Superior temporal gyrus (tissue), 1 donor: ENCODE data around the gene TRABD2A.
"Not testable (repeated sequence)": the region's sequence is repeated elsewhere in the genome, so short reads cannot be mapped to it uniquely, and the experiment has no call there.

Source experiments
- DNase-seq: peaks from one replicate; pipeline ENCODE4 v3.0.0-alpha.2; 2016; ENCODE audit errors: extremely low spot score

TRABD2A gene

GRCh38 chr2:84881581-84882413 is 913 bp upstream of the TRABD2A start:
- DNase-seq = peak; percentile 86

DNA sequence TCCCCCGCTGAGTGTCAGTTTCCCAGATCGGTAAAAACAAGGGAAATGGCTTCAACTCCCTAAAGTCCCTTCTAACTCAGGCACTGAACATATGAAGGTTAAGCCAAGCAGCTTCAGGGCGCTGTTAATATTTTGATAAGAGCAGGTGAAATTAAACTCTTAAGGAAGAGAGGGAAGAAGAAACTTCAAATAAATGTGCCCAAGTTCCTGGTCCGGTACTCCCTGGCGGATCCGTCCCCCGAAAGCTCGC is 564 bp downstream of the TRABD2A start:
- no peak for DNase-seq

GRCh38 chr2:84879584-84880394 is 1.1 kb downstream of the TRABD2A start:
- no peak for DNase-seq

GRCh38 chr2:84878896-84879583 is 1.8 kb downstream of the TRABD2A start:
- DNase-seq = no peak

GRCh38 chr2:84878459-84878858 is 2.4 kb downstream of the TRABD2A start:
- no peak for DNase-seq

DNA sequence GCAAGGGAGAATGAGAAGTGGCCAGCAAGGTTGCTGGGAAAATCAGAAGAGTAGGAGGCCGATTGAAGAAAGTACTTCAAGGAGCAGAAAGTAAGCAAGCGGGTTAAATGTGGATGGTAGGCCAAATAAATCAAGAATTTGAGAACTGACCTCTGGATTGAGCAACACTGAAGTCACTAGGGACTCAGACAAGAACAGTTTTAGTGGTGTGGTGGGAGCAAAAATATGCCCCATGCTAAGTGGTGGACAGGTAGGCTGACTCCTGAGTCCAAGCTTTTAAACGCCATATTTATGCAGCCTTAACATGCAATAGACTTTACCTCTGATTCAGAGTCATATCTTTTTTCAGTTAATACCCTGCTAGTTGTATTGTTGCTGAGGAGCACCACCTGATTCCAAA is 4.5 kb downstream of the TRABD2A start:
- DNase-seq = no peak

- not testable (repeated sequence) for DNase-seq
These were observed 5.3 kb downstream of the TRABD2A start for GRCh38 chr2:84875619-84876018.

GRCh38 chr2:84875213-84875560 is 5.7 kb downstream of the TRABD2A start:
- no peak for DNase-seq

DNA sequence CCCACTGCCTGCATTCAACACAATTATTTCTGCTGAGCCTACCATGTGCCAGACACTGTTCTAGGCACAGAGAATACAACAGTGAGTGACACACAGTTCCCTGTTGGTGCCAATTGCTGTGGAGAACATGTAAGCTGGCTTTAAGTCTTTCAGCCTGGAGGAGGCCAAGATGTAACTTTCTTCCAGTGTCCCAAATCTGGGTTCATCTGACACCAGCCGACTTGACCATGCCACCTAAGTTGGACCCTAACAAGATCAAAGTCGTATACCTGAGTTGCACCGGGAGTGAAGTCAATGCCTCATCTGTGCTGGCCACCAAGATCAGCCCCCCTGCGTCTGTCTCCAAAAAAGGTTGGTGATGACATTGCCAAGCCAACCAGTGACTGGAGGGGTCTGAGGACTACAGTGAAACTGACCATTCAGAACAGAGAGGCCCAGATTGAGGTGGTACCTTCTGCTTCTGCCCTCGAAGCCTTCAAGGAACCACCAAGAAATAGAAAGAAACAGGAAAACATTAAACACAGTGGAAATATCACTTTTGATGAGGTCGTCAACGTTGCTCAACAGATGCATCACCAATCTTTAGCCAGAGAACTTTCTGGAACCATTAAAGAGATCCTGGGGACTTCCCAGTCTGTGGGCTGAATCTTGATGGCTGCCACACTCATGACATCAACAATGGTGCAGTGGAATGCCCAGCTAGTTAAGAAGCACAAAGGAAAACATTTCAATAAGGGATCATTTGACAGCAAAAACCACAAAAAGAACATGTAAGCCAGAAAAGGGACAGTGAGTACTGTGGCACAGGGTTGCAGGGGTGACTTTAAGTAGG is 6.3 kb downstream of the TRABD2A start:
- no peak for DNase-seq

DNA sequence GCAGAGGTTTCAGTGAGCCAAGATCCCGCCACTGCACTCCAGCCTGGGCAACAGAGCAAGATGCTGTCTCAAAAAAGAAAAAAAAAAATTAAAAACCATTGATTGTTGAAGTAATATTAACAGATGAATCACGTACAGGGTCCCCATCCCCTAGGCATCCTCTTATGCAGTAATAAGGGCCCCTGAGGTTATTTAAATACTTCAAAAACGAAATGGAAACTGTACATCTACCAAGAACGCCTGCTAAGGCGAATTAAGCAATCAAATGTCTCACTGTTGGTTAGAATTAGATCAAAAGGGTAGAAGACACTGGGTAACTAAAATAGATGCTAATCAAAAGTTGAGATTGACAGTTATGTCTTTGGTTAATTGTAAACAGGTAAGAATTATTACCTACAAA is 7.5 kb downstream of the TRABD2A start:
- no peak for DNase-seq

- not testable (repeated sequence) for DNase-seq
These were observed 8.2 kb downstream of the TRABD2A start for GRCh38 chr2:84872691-84873090.

DNA sequence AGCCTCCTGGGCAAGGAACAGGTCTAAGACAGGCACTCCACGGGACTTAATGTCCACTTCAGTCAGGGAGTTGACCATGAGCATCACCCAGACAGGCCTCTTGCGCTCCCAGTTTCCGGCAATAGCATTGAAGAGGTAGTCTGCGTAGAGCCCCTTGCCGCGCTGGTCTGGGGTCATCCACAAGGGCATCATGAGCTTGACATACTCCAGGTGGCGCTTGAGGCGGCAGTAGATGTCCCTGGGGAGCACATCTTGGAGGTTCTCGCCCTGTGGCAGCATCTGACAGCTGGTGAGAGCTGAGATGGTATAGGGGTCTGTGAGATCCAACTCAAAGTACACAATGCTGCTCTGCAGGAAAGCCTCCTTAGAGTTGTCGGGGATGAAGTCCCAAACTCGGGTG is 10.6 kb downstream of the TRABD2A start:
- no peak for DNase-seq

DNA sequence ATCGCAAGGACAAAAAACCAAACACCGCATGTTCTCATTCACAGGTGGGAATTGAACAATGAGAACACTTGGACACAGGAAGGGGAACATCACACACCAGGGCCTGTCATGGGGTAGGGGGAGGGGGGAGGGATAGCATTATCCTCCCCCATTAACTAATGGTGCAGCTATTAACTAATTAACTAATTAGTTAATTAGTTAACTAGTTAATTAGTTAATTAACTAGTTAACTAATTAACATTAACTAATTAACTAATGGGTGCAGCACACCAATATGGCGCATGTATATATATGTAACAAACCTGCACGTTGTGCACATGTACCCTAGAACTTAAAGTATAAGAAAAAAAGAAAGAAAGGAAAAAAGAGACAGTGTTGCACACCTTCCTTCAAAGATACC is 12.6 kb downstream of the TRABD2A start:
- DNase-seq = not testable (repeated sequence)

DNA sequence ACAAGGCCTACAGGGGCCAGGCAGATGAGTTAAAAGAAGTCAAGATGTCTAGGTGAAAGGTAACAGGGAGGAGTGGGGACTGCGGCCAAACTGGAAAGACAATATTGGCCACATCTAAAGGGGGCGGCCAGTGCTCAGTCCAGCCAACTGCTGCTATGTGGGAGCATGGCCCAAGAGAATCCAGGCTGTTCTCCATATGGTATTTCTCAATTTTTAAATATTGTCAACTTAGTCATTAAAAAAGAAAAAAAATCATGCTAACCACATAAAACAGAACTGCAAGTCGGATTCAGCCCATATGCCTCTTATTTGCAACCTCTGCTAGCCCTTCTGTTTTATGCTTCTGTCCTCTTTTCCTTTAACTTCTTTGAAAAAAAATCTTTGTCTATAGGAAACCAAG is 14.8 kb downstream of the TRABD2A start:
- no peak for DNase-seq

DNA sequence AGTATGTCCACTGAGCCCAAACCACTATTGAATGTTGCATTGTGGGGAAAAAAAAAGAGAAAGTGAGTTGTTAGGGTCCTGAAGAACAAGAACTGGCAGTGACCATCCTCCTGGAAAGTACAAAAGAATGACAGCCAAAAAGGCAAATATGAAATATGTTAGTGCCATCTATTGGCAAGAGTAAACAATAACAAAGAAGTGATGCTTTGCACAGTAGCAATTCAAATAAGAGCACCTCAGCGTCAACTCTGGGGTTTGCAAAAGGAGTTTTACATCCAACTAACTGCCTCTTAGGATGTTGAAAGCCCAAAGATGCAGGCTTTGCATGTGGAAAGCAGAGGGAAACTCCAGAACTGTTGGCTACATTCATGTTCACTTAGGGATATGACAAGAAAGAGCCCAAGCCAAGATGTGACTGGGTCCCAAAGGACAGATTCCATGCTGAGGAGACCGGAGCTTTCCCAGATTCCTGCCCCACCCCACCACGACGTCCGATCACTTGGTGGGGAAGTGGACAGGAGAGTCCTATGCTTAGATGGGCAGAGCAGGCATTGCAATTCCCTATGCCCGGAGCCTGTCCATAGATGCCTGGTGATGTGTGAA is 15.6 kb downstream of the TRABD2A start:
- peak; percentile 71 for DNase-seq

DNA sequence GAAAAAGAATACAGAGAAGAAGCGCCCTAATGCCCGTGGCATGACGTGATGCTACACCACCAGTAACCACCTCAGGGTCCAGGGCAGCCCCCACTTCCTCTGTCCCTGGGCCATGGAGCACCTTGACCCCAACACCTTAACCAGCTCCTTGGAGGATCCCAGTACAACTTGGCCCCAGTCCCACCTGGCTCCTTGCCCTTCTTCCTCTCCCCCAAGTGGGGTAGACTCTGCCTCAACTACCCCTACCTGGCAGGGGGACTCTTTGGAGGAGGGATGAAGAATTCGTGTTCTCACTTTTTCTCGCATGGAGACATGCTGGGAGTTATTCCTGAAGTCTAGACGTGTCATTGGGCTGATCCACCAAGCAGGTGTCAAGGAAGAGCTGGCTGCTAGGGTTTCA is 18.9 kb downstream of the TRABD2A start:
- no peak for DNase-seq

DNA sequence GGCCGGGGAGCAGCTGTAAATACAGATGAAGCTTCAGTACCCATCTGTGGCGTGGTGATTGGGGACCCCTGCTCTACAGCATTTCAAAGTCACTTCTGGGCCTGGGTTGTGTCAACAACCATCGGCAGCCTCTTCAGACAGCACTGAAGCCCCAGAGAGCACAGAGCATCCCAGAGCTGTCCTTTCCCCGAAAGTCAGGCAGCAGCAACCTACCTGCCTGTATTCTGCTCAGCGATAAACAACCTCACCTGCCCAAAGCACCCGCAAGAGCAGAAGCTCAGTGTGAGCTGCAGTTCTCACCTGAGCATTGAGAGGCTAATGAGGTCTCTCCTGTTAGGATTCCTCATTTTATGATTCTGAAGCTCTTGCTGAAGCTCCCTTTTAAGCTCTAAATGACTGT is 19.3 kb downstream of the TRABD2A start:
- no peak for DNase-seq

- DNase-seq = no peak
These were observed 21.9 kb downstream of the TRABD2A start for GRCh38 chr2:84858937-84859336.

DNA sequence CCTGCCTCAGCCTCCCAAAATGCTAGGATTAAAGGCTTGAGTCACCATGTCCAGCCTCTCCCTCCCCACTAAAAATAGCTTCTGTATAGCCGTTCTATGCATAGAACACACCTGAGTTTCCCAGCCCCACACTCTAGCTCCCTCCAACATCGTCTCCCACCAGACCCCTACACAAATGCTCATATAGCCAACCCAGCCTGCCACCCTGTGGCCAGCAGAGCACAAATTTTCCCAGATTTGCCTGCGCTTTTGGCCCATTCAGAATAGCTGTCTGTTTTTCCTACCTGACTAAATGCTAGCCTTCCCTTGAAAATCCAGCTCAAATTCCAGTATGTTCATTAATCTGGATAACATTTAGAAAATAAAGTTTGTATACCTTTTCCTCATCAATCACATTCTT is 22.8 kb downstream of the TRABD2A start:
- no peak for DNase-seq

DNA sequence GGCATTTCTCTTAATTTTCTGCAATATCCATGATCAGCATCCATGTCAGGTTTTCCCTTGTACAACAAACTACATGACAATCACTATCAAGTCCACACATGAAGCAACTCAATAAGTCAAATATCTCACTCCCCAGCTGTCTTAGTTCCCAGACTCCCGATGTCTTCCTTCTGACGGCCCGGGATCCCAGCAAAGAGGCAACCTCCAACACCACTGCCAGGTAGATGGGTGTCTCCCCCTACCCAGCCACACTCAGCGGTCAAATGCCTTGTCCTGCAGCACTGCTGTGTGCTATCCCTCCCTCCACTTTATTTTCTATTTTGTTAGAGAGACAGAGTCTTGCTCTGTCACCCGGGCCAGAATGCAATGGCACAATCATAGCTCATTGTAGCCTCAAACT is 23.3 kb downstream of the TRABD2A start:
- DNase-seq = no peak

DNA sequence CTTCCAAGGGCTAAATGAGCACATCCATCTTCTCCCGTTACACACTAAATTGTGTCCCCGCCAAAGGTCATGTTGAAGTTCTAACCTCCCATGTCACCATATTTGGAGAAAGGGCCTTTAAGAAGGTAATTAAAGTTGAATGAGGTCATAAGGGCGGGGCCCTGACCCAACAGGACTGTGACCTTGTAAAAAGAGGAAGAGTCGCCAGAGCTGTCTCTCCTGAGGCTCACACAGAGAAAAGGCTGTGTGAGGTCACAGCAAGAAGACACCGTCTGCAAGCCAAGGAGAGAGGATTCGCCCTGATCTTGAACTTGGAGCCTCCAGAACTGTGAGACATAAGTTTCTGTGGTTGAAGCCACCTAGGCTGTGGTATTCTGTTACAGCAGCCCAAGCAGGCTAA is 24.1 kb downstream of the TRABD2A start:
- no peak for DNase-seq

GRCh38 chr2:84855731-84856130 is 25.2 kb downstream of the TRABD2A start:
- no peak for DNase-seq
